ENCODE results near the gene C12orf42.

GRCh38 chr12:103515341-103515740, 19.6 kb upstream of the C12orf42 start:
- TF ChIP-seq CTCF (IDR thresholded peaks at IDR 0.05) (no peak), POLR2A (IDR thresholded peaks at IDR 0.05) (no peak), EP300 (IDR thresholded peaks at IDR 0.05) (no peak)

Measured in tibial nerve (tissue), 4 donors.